22Rv1 (cell line): Measurements from ENCODE around the gene PLEKHG1.

Experiments used
- H3K27ac ChIP-seq: fragments of 450-650 bp; 2 replicates; pipeline ENCODE4 v1.5.1; 2017
- ZFX ChIP-seq: fragments of 450-650 bp; IDR thresholded peaks from 2 replicates; pipeline ENCODE4 v1.6.1; 2017; ENCODE audit warnings: antibody characterized with exemption, borderline replicate concordance
- TF ChIP-seq, protein P1 (sequence below): fragments of 450-650 bp; IDR thresholded peaks from 2 replicates; pipeline ENCODE4 v1.5.1; 2017; ENCODE audit warnings: mild to moderate bottlenecking

PLEKHG1 gene

DNA sequence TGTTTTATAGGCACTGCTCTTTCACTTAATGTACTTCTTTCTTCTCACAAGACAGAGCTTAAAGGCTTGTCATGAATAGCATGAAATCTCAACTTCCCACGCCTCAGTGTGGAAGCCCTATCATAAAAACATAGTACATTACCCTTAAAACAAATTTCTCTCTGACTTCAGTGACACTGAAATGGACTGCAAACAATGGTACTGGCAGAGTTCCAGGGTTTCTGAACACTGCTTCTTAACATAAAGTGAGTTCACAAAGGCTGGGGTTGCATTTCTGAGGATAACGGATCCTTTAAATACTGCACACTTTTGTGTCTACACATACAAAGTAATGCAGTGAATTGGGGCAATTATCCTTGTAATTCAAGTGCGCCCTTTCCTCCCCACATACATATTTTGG lies 32.3 kb upstream of the PLEKHG1 start:
- TF ChIP-seq ZFX: no peak
- TF ChIP-seq, protein P1, sequence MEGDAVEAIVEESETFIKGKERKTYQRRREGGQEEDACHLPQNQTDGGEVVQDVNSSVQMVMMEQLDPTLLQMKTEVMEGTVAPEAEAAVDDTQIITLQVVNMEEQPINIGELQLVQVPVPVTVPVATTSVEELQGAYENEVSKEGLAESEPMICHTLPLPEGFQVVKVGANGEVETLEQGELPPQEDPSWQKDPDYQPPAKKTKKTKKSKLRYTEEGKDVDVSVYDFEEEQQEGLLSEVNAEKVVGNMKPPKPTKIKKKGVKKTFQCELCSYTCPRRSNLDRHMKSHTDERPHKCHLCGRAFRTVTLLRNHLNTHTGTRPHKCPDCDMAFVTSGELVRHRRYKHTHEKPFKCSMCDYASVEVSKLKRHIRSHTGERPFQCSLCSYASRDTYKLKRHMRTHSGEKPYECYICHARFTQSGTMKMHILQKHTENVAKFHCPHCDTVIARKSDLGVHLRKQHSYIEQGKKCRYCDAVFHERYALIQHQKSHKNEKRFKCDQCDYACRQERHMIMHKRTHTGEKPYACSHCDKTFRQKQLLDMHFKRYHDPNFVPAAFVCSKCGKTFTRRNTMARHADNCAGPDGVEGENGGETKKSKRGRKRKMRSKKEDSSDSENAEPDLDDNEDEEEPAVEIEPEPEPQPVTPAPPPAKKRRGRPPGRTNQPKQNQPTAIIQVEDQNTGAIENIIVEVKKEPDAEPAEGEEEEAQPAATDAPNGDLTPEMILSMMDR: no peak
- H3K27ac ChIP-seq: no peak overlapping the region

DNA sequence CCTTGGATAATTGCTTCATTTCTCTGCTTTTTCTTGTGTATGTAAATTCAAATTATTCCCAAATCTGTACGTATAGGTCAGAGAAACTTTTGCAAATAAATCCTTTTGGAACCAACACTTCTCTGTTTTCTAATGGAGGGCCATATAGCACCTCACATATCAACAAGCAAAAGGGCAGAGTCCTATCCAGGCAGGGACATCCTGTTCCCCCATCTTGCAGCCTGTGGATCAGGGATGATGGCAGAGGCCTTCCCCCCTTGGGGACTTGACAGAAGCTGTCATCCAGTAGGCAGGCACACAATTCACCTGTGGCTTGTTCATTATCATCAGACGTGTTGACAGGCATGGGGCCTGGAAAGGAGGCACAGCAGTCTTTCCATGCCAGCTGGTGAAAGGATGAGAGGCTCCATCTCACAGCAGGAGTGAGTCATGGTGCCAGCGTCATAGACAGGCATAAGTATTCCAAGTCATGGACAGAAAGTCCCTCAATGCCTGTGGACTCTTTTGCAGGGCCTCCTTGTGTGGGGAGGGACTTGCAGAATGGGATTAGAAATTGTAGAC lies 31.8 kb upstream of the PLEKHG1 start:
- no peak for TF ChIP-seq ZFX
- TF ChIP-seq, protein P1: no peak
- H3K27ac ChIP-seq: no peak overlapping the region

DNA sequence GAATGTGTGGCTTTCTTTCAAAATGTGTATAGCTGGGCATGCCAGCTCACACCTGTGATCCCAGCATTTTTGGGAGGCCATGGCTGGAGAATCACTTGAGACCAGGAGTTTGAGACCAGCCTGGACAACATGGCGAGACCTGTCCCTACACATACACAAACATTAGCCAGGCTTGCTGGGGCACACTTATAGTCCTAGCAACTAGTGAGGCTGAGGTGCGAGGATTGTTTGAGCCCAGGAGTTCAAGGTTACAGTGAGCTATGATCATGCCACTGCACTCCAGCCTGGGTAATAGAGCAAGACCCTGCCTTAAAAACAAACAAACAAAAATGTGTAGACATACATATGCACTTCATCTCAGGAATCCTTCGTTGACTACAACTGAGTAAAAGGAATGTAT lies 31.1 kb upstream of the PLEKHG1 start:
- no peak overlapping the region for H3K27ac ChIP-seq
- TF ChIP-seq ZFX: no peak
- TF ChIP-seq, protein P1: no peak

DNA sequence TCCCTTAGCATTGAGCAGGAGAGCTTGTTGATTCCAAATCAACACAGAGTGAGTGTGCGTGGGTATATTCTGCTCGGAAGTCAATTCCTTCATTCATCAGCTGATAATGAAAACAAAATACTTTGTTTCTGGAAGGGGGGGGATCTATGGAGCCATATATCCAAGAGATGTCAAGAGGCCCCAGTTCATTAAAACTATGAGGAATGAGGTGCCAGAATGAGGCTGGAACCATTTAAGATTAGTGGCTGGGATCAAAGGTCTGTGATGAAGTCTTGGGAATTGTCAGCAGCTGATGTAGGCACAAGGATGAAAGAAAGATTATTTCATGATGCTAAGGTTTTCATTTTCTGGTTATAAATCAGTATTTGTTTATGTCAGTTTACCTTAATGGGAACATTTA lies 30.5 kb upstream of the PLEKHG1 start:
- TF ChIP-seq, protein P1: no peak
- H3K27ac ChIP-seq: no peak overlapping the region

DNA sequence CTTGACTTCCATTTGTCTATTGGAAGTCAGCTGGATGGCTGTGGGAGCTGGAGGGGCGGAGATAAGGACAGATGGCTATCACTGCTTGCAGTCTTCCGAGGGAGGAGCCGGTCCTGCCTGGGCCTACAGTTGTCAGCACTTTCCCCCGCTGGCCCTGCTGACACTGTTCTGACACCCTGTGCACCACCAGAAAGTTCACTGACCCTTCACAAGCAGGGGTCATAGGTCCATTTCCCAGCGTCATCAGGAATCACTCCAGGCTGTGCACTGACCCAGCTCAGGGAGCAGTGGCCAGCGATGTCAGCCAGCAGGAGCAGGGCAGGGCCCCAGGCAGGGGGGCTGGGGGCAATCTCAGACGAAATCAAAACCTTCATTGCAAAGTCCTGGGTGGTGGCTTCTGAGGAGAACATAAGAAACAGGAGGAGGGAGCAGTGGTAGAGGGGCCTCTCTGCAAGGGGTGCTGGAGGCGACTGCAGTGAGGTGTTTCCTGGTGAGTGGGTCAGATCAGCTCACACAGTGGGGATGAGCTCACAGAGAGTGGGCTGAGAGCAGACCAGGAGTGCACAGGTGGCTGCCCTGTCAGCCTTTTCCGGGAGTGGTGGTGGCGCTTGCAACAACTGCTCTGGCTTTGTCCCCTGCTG lies 26.5 kb upstream of the PLEKHG1 start:
- TF ChIP-seq, protein P1: no peak
- no peak for TF ChIP-seq ZFX
- no peak overlapping the region for H3K27ac ChIP-seq

DNA sequence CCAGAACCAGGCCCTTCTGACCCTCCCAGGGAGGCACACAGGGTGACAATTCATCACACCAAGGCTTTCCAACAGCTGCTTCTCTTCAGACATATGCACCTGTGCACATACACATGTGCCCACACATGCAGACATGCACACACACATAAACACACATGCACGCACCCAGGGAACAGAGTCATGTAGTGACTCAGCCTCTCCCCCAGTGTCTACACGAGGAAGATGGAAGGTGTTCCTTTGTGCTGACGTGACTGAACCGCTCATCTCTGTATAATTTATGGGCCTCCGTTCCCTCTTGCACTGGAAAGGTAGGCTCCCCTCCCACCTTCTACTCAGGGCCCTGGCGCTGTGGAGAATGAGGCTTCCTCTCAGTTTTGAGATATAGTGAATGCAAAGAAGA lies 23.8 kb upstream of the PLEKHG1 start:
- H3K27ac ChIP-seq: no peak overlapping the region
- TF ChIP-seq ZFX: no peak
- TF ChIP-seq, protein P1: no peak

DNA sequence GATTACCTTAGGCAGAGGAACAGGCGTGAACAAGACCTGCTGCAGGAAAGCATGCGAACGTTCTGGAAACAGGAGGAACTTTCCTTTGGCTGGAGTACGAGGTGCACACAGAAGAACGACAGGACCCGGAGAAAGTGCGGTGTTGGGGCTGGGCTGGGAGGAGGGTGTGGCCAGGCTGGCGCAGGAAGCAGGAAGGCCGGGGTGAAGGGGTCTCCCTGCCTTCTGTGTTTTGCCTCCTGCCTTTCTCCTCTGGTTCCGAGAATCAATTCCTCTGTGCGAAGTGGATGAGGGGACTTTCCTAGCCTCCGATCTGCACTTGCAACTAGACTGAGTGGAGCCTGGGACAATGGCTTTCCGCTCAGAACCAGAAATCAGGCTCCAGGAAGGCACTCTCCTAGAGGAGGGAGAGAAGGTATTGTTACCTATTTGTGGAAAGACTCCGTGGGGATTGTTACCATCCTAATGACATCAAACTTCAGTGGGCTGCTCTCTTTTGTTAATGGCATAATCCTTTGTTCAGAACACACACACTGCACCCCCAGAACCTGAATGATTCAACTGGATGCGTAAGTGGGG lies 22.9 kb upstream of the PLEKHG1 start:
- no peak overlapping the region for H3K27ac ChIP-seq
- TF ChIP-seq, protein P1: no peak
- TF ChIP-seq ZFX: no peak
